CD4-positive, alpha-beta T cell treated with Interleukin-21 for 1 hour (primary cell): ENCODE measurements around the gene RAB4B.
A peak's percentile ranks its signal among the peaks of the same experiment; 100 is the strongest.
"Not testable (repeated sequence)": the region's sequence is repeated elsewhere in the genome, so short reads cannot be mapped to it uniquely, and the experiment has no call there.

ENCODE experiments used
- DNase-seq: peaks from one replicate; pipeline ENCODE4 v3.0.0-alpha.2; 2020

RAB4B gene

GRCh38 chr19:40777937-40778705 is at the start of gene RAB4B:
Gene RAB4B (plus strand): TSS chr19:40778247. CDS start chr19:40778376, 129 bp downstream.
- DNase-seq = peak; percentile 100

GRCh38 chr19:40730065-40730464 is 48.0 kb upstream of the RAB4B start:
- DNase-seq = not testable (repeated sequence)

- not testable (repeated sequence) for DNase-seq
These were observed 45.7 kb upstream of the RAB4B start for GRCh38 chr19:40732304-40732703.

GRCh38 chr19:40733149-40733548 is 44.9 kb upstream of the RAB4B start:
- DNase-seq = no peak

GRCh38 chr19:40735013-40735771 is 42.9 kb upstream of the RAB4B start:
- DNase-seq = no peak

- no peak for DNase-seq
These were observed 41.4 kb upstream of the RAB4B start for GRCh38 chr19:40736661-40737060.

- DNase-seq = no peak
These were observed 40.9 kb upstream of the RAB4B start for GRCh38 chr19:40737102-40737644.

- DNase-seq = no peak
These were observed 38.8 kb upstream of the RAB4B start for GRCh38 chr19:40739030-40739839.

- DNase-seq = no peak
These were observed 38.0 kb upstream of the RAB4B start for GRCh38 chr19:40739871-40740703.

- DNase-seq = no peak
These were observed 37.3 kb upstream of the RAB4B start for GRCh38 chr19:40740747-40741146.

GRCh38 chr19:40741527-40742390 is 36.3 kb upstream of the RAB4B start:
- no peak for DNase-seq

- DNase-seq = no peak
These were observed 35.6 kb upstream of the RAB4B start for GRCh38 chr19:40742477-40742876.

- DNase-seq = no peak
These were observed 35.2 kb upstream of the RAB4B start for GRCh38 chr19:40742886-40743285.

GRCh38 chr19:40743926-40744325 is 34.1 kb upstream of the RAB4B start:
- DNase-seq = no peak

GRCh38 chr19:40744554-40745401 is 33.3 kb upstream of the RAB4B start:
- DNase-seq = peak; percentile 40

GRCh38 chr19:40745402-40745780 is 32.7 kb upstream of the RAB4B start:
- DNase-seq = no peak

GRCh38 chr19:40747536-40747935 is 30.5 kb upstream of the RAB4B start:
- no peak for DNase-seq

GRCh38 chr19:40750058-40750873 is 27.8 kb upstream of the RAB4B start, which contains the start of gene ACTMAP:
Gene ACTMAP (minus strand): TSS chr19:40750477. CDS start chr19:40749803, 674 bp downstream.
- peak; percentile 100 for DNase-seq
